ENCODE results near the gene FNDC3B.

Gene FNDC3B

DNA sequence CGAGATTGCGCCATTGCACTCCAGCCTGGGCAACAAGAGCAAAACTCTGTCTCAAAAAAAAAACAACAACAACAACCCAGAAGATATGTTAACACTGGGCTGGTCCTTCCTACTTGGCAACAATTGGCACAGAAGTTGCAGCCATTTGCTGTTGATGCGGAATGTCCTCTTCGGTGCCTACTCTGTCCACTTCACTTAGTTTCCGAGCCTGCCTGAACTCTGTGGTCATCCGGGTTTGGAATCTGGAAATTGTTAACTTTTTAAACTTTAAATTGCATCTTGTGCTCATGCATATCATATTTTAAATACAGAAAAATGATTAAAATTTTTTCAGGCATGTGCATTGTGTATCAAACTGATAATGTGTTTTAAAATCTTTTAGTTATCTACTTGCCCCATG is 81.5 kb downstream of the FNDC3B start:
- no peaks in the 10 kb centered on the region for H3K36me3 ChIP-seq (ENCODE audit: insufficient read depth, low read length)

DNA sequence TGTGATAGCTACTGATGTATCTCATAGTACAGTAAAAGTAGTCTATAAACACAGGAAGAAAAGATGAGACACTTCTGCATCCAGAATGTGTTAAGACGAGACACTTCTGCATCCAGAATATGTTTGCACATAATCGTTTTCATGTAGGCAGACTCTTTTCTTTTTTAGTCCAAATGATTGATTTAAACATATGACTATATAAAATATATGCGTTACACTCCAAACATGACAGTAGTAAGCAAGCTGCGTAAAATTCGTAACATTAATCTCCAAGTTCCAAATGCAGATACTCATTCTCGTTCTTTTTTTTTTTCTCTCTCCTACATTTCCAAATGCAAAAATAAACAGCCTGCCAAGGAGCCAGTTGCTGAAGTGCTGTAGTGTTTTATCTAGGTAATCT is 82.6 kb downstream of the FNDC3B start:
- no peak for TF ChIP-seq EZH2 (IDR thresholded peaks at IDR 0.05; ENCODE audit: borderline replicate concordance, low read length)
- TF ChIP-seq, protein P1, sequence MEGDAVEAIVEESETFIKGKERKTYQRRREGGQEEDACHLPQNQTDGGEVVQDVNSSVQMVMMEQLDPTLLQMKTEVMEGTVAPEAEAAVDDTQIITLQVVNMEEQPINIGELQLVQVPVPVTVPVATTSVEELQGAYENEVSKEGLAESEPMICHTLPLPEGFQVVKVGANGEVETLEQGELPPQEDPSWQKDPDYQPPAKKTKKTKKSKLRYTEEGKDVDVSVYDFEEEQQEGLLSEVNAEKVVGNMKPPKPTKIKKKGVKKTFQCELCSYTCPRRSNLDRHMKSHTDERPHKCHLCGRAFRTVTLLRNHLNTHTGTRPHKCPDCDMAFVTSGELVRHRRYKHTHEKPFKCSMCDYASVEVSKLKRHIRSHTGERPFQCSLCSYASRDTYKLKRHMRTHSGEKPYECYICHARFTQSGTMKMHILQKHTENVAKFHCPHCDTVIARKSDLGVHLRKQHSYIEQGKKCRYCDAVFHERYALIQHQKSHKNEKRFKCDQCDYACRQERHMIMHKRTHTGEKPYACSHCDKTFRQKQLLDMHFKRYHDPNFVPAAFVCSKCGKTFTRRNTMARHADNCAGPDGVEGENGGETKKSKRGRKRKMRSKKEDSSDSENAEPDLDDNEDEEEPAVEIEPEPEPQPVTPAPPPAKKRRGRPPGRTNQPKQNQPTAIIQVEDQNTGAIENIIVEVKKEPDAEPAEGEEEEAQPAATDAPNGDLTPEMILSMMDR (IDR thresholded peaks at IDR 0.05; ENCODE audit: low read length) = no peak
- no peaks in the 10 kb centered on the region for H3K9me2 ChIP-seq (ENCODE audit: low read depth, low read length)
- no peak overlapping the region for H2AFZ ChIP-seq (ENCODE audit: low read length)
- no peaks in the 10 kb centered on the region for H3K4me1 ChIP-seq (ENCODE audit: insufficient read depth, low read length, severe bottlenecking)
- H3K4me2 ChIP-seq (ENCODE audit: low read length) = no peak overlapping the region
- H3K27ac ChIP-seq (ENCODE audit: low read depth, low read length, poor library complexity, severe bottlenecking) = no peak overlapping the region
- no peaks in the 10 kb centered on the region for H3K79me2 ChIP-seq (ENCODE audit: insufficient read depth, low read length)
- no peaks in the 10 kb centered on the region for H3K36me3 ChIP-seq (ENCODE audit: insufficient read depth, low read length)
- no peaks in the 10 kb centered on the region for H3F3A ChIP-seq (ENCODE audit: insufficient read depth, low read length)
- H3K27me3 ChIP-seq (ENCODE audit: insufficient read depth, low read length) = no peaks in the 10 kb centered on the region
- H3K9ac ChIP-seq (ENCODE audit: low read length) = no peak overlapping the region
- H3K4me3 ChIP-seq (ENCODE audit: low read depth, low read length, poor library complexity, severe bottlenecking) = no peak overlapping the region
- H3K9me3 ChIP-seq (ENCODE audit: low read length) = no peaks in the 10 kb centered on the region
- no peaks in the 10 kb centered on the region for H4K20me1 ChIP-seq (ENCODE audit: insufficient read depth, low read length)

More for the DNA sequence above, 81.5 kb downstream of the FNDC3B start:
- Histone ChIP-seq H3K27me3 (ENCODE audit: insufficient read depth, low read length) (no peaks in the 10 kb centered on the region), H3K79me2 (ENCODE audit: insufficient read depth, low read length) (no peaks in the 10 kb centered on the region), H3K4me3 (ENCODE audit: low read depth, low read length, poor library complexity, severe bottlenecking) (no peak overlapping the region), H3K27ac (ENCODE audit: low read depth, low read length, poor library complexity, severe bottlenecking) (no peak overlapping the region), H3K9ac (ENCODE audit: low read length) (no peak overlapping the region), H3K4me1 (ENCODE audit: insufficient read depth, low read length, severe bottlenecking) (no peaks in the 10 kb centered on the region), H2AFZ (ENCODE audit: low read length) (no peak overlapping the region), H3K9me2 (ENCODE audit: low read depth, low read length) (no peaks in the 10 kb centered on the region), H3K9me3 (ENCODE audit: low read length) (no peaks in the 10 kb centered on the region), H3K4me2 (ENCODE audit: low read length) (no peak overlapping the region), H3F3A (ENCODE audit: insufficient read depth, low read length) (no peaks in the 10 kb centered on the region), H4K20me1 (ENCODE audit: insufficient read depth, low read length) (no peaks in the 10 kb centered on the region)
- TF ChIP-seq, protein P1 (IDR thresholded peaks at IDR 0.05; ENCODE audit: low read length) = no peak
- no peak for TF ChIP-seq EZH2 (IDR thresholded peaks at IDR 0.05; ENCODE audit: borderline replicate concordance, low read length)

DNA sequence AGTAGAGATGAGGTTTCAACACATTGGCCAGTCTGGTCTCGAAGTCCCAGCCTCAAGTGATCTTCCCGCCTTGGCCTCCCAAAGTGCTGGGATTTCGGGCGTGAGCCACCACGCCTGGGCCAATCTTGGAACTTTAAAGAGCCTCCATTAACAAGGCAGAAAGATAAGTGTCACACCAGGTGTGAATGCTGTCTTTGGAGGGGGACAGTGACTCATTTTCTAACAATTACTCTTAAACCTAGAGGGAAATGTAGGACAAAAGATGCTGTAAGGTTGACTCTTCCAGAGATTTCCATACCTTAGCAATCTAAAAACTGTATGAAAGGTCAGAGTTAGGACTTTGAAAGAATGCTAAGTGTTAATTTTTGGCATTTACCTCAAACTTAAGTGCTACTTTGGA is 84.9 kb downstream of the FNDC3B start:
- TF ChIP-seq EZH2 (IDR thresholded peaks at IDR 0.05; ENCODE audit: borderline replicate concordance, low read length) = no peak
- no peaks in the 10 kb centered on the region for H3K9me3 ChIP-seq (ENCODE audit: low read length)
- no peaks in the 10 kb centered on the region for H4K20me1 ChIP-seq (ENCODE audit: insufficient read depth, low read length)
- H3K9ac ChIP-seq (ENCODE audit: low read length) = no peak overlapping the region
- no peaks in the 10 kb centered on the region for H3K4me1 ChIP-seq (ENCODE audit: insufficient read depth, low read length, severe bottlenecking)
- no peak overlapping the region for H3K4me2 ChIP-seq (ENCODE audit: low read length)
- H3K4me3 ChIP-seq (ENCODE audit: low read depth, low read length, poor library complexity, severe bottlenecking) = no peak overlapping the region
- no peaks in the 10 kb centered on the region for H3K27me3 ChIP-seq (ENCODE audit: insufficient read depth, low read length)
- no peak overlapping the region for H2AFZ ChIP-seq (ENCODE audit: low read length)
- no peaks in the 10 kb centered on the region for H3K79me2 ChIP-seq (ENCODE audit: insufficient read depth, low read length)
- no peaks in the 10 kb centered on the region for H3K36me3 ChIP-seq (ENCODE audit: insufficient read depth, low read length)
- no peaks in the 10 kb centered on the region for H3F3A ChIP-seq (ENCODE audit: insufficient read depth, low read length)
- H3K27ac ChIP-seq (ENCODE audit: low read depth, low read length, poor library complexity, severe bottlenecking) = no peak overlapping the region
- H3K9me2 ChIP-seq (ENCODE audit: low read depth, low read length) = no peaks in the 10 kb centered on the region

DNA sequence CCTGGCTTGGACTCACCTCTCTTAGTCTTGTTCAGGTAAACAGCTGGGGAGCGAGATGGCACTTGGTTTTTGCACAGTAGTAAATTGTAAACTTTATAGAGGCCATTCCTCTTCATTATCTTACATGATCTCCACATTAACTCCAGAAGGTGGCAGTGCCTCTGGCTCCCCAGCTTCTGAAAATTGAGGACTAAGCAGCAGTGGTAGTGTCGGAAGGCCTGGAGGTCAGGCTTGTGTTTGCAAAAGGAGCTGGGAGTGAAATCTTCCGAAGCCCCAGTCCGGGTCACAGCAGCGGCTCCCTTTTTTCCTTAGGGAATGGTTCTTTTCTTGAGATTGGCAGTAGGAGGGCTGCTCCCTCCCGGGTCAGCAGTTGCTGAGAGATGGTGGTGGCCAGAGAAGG is 85.7 kb downstream of the FNDC3B start:
- no peak overlapping the region for H3K4me2 ChIP-seq (ENCODE audit: low read length)
- no peaks in the 10 kb centered on the region for H3K79me2 ChIP-seq (ENCODE audit: insufficient read depth, low read length)
- no peaks in the 10 kb centered on the region for H3F3A ChIP-seq (ENCODE audit: insufficient read depth, low read length)

More for the DNA sequence above, 85.7 kb downstream of the FNDC3B start:
- no peaks in the 10 kb centered on the region for H3K36me3 ChIP-seq (ENCODE audit: insufficient read depth, low read length)
- H3K9me3 ChIP-seq (ENCODE audit: low read length) = no peaks in the 10 kb centered on the region
- H3K9me2 ChIP-seq (ENCODE audit: low read depth, low read length) = no peaks in the 10 kb centered on the region
- H3K27ac ChIP-seq (ENCODE audit: low read depth, low read length, poor library complexity, severe bottlenecking) = no peak overlapping the region
- no peak overlapping the region for H3K4me3 ChIP-seq (ENCODE audit: low read depth, low read length, poor library complexity, severe bottlenecking)
- no peaks in the 10 kb centered on the region for H3K27me3 ChIP-seq (ENCODE audit: insufficient read depth, low read length)
- H4K20me1 ChIP-seq (ENCODE audit: insufficient read depth, low read length) = no peaks in the 10 kb centered on the region
- TF ChIP-seq EZH2 (IDR thresholded peaks at IDR 0.05; ENCODE audit: borderline replicate concordance, low read length) = no peak
- TF ChIP-seq, protein P1 (IDR thresholded peaks at IDR 0.05; ENCODE audit: low read length) = no peak
- H3K4me1 ChIP-seq (ENCODE audit: insufficient read depth, low read length, severe bottlenecking) = no peaks in the 10 kb centered on the region
- no peak overlapping the region for H3K9ac ChIP-seq (ENCODE audit: low read length)
- H2AFZ ChIP-seq (ENCODE audit: low read length) = no peak overlapping the region

Measured in OCI-LY1 (cell line).